GM18508 (cell line): ENCODE results near the gene ROBO2.

Source experiments
- ATAC-seq: cut with Tn5 transposase; IDR thresholded peaks from one replicate; pipeline ENCODE4 v1.9.1; 2021; ENCODE audit warnings: moderate number of reproducible peaks; ENCODE audit not compliant: insufficient read depth, unreplicated experiment

ROBO2 gene

DNA sequence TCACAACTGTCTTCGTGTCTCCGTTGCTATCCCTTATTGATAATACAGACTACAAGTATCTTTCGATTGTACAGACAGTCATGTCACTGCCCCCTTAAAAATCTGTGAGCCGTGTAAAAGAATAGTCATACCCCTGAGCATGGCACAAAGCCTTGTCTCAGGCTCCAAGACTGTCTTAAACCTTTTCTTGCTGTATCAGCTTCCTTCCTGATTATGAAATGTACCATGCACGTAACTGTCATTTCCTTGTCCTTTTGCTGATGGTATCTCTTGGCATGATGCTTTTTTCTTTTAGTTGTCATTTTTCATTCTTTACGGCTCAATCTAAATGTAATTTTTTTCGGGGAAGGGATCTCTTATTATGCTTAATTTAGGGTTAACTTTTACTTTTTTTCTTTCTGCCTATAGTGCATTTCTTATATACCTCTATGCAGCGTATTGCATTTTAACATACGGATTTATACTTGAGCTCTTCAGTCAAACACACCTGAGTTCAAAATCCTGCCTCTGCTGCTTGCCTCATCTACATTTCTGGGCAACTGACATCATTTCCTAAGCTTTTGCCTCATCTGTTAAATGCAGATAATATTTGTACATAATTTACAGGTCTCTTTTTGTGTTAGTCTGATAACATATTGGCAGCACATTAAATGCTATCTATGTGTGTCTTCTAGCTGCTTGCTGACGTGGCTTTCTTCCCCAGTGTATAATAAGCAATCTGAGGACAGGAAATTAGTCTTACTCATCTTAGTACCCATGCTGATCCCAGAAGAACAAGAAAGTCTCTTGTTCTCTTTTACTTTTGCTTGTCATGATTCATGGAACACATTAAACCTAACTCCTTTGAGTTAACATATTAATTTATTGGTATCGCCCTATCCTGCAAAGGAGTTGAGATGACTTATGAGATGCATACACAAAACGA lies 57.3 kb downstream of the ROBO2 start:
- ATAC-seq, result no peak

DNA sequence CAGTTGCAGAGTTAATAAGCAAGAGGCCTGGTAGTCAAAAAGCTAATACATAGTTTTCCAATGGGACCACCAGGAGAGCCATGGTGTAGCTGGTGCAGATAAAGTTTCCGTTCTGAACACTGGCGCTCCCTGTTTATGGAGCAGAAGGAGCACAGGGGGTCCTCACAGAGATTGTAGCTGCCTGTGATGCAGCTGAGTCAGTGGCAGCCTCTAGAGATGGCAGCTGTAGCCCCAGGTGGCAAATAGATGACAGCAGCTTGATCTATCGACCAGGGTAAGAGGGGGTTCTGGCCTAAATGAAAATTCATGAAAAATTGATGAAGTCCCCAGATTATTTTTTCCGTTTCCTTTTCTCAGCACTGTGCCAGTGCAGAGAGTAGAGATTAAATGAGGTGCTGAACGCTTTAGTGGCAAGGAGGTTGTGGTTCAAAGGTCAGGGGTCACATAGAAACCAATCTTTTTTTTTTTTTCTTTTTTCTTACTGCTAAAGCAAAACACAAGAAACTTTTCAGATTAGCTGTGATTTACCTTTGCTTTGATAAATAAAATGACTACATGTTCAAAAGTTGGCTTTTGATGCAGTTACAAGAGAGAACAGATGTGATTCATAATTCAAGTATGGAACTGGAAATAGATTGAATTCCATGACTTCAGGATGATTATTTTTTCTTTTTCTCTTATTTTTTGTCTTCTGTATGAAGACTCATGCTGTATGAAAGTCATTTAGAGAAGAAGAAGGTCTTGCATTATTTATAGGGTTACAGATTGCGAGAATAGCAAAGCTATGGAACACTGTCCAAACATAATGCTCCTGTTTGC lies 63.3 kb downstream of the ROBO2 start:
- ATAC-seq, result no peak

DNA sequence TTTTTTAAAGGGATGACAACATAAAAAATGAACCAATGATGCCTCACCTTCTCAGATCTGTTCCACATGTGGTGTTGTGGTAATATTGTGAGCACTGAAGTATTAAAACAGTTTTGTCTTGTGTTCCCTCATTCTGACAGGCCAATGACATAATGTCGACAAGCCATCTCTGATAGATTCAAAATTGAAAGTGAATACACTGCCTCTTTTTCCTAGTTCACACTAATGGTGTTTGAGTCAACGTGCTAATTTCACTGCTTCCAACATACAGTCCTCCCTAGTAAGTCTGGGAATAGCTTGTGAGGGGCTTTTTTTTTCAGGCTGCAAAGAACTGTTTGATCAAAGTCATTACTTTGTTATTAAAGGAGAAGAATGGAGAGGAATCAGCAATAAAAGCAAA lies 82.8 kb downstream of the ROBO2 start:
- no peak for ATAC-seq

DNA sequence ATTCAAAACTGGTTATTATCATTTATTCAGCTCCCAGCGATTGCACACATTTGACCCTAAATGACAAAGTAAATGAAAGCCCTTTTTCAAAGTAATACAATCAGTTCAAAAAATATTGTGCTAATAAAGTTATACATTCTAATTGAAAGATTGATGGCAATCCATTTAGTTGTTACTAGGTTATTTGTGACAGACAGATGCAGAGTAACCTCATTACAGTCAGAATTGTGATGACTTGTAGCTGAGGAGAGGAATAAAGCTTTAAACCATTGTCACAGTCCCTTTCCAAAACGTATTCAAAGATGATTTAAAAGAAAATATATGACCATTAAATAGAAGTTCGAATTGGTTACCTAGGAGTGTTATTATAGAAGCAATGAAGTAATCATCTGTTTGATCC lies 86.1 kb downstream of the ROBO2 start:
- ATAC-seq, result no peak

DNA sequence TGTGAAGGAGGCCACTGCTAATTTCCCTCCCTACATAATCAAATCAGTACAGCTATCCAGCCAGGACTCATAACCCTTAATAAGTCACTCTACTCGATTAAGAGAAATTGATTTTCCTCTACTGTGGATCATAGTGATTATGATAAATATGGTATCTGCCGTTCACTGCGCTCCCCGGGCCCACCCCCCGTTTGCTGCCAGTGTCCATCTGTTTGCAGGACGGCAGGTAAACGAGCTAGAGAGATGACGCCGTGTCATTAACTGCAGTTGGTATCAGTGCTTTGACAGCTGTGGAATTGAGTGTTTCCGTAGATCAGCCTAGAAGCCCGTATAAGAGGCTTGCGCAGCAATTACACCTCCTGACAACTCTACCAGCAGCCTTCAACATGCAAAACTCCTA lies 94.9 kb downstream of the ROBO2 start:
- ATAC-seq, result no peak

DNA sequence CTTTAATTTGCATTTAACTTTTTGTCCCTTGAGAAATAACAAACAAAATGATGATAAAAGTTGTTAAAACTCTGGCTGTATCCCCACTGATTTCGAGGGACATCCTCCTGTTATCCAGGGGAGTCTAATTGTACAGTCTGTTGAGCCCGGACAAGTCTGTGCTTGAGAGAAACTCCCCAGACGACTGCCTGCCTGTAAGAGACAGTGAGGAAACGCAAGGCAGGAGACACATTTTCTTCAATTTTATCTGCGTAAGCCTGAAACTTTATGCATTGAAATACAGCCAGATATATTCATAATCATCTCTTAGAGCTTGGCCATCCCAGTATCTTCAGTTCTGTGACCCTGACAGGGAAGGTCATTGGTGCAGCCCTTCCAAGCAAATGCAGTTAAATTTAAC lies 97.7 kb downstream of the ROBO2 start:
- no peak for ATAC-seq

DNA sequence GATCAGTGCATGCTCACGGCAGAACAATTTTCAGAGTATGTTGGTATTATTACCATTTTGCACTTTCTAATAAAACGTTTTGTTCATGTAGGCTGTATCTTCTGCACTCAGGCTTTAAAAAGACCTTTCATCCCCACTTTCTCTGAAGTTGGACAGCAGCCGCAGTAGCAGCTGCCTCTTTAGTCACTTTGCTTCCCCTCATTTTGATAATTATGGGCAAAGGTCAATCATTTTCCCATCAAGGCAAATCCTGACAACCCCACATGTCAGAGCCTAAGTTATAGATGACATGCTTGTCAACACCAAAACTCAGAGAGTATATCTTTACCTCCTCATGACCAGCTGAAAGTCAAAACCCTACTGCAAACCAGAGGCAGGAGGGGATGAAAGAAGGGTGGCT lies 99.7 kb downstream of the ROBO2 start:
- ATAC-seq, result no peak

DNA sequence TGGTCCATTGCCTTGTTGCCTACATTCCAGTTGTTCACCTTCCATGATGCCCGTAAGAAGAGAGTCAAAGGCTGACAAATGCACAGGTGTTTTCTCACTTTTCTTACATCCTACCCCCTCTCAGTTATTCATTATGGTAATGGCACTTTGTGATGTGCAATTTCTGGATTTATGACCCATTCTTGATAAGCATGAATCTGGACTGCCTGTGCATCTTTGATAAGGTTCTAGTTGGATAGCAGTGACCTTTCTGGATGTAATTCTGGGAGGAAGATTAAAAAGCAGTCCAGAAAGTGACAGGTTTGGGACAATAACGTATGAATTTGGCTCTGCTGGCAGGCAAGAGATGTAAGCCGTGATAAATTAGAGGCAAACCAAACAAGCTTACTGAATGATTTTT lies 101.5 kb downstream of the ROBO2 start:
- ATAC-seq, result no peak

DNA sequence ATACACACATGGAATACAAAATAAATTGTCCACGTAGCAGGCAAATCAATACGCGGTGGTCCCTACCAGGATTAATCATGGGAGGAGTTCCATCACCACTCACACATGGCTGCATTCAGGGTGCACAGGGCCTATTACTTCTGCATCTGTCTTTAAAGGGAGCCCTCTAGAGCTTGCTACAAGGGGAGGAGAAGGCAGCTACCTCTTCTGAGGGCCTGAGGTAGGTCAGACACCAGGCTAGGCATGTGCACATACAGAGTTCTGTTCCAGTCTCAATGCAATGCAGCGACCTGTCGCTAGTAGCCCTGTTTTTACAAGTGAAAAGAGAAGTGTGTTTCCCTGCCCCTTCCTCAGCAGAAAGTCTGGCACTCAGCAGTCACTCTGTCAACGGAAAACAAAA lies 102.7 kb downstream of the ROBO2 start:
- no peak for ATAC-seq

DNA sequence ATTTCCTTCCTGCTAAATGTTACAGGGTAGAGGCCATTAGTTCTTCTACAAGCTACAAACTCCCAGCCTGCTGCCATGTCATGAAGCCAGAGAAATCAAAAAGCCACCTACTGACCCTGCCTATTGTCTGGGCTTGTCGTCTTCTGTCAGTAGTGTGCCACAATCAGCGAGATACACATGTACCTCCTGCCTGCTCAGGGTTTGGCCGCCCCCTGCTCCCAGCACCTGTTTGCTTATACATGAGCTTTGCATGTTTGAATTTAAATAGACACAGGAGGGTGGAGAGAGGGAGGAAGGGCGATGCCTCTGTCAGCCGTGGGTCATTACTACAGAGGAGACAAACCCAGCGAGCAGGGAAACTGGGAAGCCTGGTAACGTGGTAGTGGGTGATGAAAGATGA lies 106.1 kb downstream of the ROBO2 start:
- no peak for ATAC-seq

DNA sequence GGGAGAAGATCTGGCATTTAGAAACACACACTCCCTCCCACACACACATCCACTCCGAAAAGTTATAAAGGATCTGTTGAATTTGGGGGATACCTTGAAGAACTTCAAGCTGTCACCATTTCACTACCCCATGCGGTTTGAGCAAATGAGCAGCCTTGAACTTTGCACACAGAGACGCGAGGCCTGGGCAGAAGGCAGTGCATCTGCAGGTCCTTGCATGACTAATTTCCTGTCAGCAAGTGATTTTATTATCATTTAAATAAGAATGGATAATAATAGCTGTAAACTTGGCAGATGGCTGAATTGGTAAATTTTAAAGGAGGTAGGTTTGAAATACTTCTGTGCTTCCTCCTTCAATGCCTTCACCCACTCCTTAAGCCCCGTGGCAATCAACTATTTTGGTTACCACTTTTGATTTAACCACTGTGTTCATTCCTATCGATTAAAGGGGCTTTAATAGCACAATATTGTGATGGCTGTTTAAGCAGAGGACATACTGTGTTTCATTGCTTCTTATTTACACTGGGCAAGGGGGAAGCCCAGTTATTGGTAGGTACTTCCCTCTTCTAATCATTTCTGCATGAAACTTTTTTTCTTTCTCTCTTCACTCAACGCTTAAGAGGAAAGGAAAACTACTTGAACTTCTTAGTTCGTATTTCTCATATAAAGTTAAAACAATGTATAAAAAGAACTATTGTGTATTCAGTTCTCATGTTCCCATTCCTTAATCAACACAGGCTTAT lies 108.1 kb downstream of the ROBO2 start:
- ATAC-seq, result no peak

DNA sequence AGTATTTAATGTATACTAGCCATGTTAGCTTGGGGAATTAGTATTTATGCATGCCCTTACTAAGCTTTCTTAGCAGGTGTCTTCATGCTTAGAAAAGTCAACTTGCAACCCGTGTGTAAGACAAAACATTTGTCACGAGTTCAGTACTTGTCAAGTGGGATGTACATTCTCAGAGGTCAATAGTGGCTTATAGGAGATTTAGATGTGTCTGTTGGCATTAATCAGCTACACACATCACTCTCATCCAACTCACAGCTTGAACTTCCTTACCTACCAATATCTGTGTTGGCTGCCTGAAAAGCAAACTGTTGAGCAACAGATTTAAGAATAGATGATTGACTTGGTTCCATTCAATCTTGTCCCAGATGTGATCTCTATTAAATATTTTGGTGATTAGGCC lies 109.5 kb downstream of the ROBO2 start:
- ATAC-seq, result no peak

DNA sequence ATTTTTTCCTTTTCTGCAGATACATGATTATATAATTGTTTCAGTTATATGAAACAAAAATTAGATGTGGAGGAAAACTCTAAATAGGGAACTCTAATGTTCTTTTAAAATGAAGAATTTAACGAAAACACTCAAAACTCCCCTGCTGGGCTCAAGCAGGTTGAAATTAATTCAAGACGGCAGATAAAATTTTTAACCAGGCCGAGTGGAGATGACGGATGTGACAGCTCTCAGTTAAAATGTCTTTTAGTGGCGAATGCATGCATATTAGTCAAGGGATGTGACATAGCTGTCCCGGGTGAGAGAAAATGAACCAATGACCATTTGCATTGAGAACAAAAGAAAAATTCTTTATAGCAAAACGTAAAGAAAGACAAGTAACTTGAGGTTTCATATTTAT lies 110.1 kb downstream of the ROBO2 start:
- ATAC-seq, result no peak

DNA sequence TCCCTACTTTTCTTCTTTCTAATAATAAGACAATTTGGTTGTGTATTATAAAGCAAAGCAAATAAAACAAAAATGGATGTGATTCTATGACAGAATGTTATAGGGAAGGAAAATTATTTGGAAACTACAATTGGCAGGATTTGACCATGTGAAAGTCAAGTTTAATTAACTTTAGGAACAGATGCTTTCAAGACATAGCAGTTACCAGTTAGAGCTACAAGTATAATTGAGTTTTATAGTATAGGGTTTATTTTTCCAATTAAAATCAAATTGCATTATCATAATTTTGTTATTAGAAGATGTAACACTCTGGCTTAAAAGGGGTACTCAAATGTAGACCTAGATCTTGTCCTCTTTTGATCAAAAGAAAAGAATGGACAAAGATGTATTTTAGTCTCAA lies 110.9 kb downstream of the ROBO2 start:
- no peak for ATAC-seq

DNA sequence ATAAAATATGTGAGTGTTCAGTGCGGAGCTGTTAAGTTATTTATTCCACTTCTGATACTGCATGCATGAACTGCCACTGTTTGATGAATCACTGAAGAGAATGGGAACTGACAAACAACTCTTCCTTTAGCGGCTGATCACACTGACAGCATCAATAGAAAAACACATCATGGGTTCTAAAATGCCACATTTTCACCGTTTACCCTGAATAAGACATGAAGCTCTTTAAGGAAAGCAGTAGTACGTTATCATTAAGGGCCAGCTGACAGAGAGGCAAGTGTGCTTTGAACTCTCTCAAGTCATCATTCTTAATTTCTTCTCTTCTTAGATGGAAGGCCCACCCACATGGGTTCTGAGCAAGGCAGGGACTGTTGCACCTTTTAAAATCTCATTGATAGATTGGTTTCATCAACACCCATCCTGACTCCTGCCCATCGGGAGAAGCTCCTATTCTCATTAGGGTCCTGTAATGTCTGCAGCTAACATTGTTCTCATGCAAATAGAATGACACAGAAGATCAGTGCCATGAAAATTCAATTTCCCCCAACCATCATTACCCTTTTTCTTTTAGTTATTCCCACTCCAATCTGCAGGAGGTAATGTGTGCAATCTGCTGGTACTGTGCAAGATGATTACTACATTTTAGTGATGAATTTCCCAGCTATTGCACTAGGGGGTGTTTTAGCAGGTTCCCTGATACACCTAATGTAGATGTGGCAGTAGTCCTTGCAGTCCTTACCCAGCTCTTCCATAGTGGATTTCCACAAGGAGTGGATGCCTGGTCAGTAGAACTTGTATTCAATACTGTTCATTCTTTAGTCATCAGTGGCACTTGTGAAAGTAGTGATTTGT lies 119.1 kb downstream of the ROBO2 start:
- ATAC-seq, result no peak

DNA sequence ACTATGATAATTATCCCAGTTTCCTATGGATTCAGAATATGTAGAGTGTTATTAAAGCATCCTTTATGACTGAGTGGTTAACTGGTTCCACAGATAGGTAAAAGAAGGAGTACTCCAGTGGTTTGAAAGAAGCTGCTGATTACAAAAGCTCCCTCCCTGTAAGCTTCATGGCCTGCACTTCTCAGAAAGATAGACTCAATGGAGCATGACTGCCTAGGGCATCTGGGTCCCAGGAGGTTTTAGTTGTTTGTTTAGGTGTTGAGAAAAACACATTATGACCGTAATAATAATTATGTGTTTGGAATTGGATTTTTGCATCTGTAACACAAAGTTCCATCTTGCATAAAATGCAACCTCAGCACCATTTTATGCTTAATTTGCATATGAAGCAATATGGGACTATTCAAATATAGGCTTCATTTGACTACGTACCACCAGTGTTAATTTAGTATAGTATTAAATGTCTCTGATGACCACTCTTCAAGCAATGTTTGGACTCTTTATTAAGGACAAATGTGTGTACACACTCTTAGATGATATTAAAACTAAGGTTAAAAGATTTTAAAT lies 121.1 kb downstream of the ROBO2 start:
- no peak for ATAC-seq

DNA sequence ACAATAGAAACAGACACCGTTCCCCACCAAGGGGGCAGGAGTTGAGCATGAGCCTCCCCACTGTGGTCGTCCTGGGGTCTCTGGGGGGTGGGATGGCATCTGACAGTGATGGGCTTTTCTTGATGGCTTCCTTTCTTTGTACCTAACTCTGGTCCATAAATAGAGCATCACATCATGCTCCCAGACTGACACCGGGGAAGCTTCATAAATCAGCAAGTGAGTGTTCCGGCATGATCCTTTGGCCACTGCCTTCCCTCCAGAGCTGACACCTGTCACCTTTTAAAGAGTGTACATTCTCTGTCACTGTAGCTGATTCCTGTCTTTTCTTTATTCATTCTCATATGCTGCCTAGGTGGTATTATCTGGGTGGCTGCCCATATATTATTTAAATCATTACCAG lies 129.9 kb downstream of the ROBO2 start:
- no peak for ATAC-seq

DNA sequence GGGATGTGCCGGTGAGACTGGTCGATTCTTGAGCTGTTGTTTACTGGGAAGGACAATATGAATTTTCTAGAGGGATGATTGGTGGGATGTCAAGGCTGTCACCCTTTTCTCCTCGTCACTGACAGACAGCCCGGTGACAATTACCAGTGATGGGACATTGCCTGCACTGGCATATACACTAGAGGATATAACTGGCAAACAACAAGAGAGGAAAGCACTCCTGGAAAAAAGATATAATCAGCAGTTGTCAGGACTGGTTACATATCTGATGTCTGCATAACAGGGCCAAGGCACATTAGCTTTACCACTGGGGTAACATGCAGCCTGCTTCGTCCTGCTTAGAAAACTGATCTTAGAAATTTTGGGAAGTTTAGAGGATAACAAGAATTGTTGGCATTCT lies 131.1 kb downstream of the ROBO2 start:
- no peak for ATAC-seq

DNA sequence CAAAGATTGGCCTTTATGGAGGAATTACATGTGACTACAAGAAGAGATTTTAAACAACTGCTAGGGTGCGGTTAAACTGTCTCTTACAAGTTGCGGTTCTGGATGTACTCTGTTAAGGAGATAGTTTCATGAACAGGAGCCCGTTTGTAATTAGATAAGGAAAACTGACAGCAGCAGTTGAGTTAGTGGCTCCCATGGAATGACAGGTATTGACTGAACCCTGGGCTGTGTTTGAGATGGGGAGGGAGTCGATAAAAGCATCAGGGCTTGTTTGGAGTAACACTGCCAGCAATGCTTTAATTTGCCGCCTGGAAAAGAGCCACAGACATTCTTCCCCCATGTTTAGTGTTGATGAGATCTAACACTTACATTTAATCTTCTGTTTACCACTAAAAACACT lies 139.9 kb downstream of the ROBO2 start:
- no peak for ATAC-seq

DNA sequence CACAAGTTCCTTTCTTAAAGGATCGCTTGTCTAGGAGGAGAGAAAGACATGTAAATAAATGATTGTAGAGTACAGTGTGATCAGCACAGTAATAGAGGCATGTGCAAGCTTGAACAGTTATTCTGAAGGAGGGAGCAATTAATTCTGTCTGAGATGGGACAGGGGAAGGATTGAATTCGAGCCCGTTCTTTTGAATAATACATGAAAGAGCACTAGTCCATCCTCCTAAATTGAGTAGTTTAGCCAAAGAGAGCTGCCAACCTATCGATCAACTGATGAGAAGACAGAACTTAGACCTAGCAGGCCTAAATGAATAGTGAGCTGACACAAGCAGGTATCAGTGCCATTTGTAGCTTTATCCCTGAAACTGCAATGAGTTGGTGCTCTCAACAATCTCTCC lies 142.4 kb downstream of the ROBO2 start:
- no peak for ATAC-seq
